NCI-H2171 (cell line): ENCODE data around the gene CHST11.

ENCODE experiments used
- DNase-seq: peaks from one replicate; lab custom pipeline; 2025; lab: John Stamatoyannopoulos, UW

Gene CHST11

GRCh38 chr12:104653730-104654664 is 197.2 kb downstream of the CHST11 start:
- no peak for DNase-seq

- DNase-seq, result no peak
Observed at GRCh38 chr12:104654665-104655609, 198.2 kb downstream of the CHST11 start.

GRCh38 chr12:104656383-104656782 is 199.6 kb downstream of the CHST11 start:
- no peak for DNase-seq

GRCh38 chr12:104656921-104657320 is 200.2 kb downstream of the CHST11 start:
- DNase-seq, result no peak

- no peak for DNase-seq
Observed at GRCh38 chr12:104657726-104658484, 201.2 kb downstream of the CHST11 start.

- DNase-seq, result no peak
Observed at GRCh38 chr12:104659058-104659457, 202.3 kb downstream of the CHST11 start.

GRCh38 chr12:104662203-104662602 is 205.5 kb downstream of the CHST11 start:
- DNase-seq, result no peak

GRCh38 chr12:104662908-104663307 is 206.2 kb downstream of the CHST11 start:
- peak; percentile 36 for DNase-seq

- DNase-seq, result no peak
Observed at GRCh38 chr12:104664351-104664750, 207.6 kb downstream of the CHST11 start.

GRCh38 chr12:104665296-104665695 is 208.5 kb downstream of the CHST11 start:
- DNase-seq, result no peak

GRCh38 chr12:104667139-104667538 is 210.4 kb downstream of the CHST11 start:
- no peak for DNase-seq

- no peak for DNase-seq
Observed at GRCh38 chr12:104668274-104668718, 211.5 kb downstream of the CHST11 start.

GRCh38 chr12:104669089-104669721 is 212.5 kb downstream of the CHST11 start:
- peak; percentile 70 for DNase-seq

GRCh38 chr12:104669851-104670337 is 213.1 kb downstream of the CHST11 start:
- no peak for DNase-seq

- DNase-seq, result no peak
Observed at GRCh38 chr12:104670439-104671408, 214.0 kb downstream of the CHST11 start.

GRCh38 chr12:104671409-104672095 is 214.8 kb downstream of the CHST11 start:
- DNase-seq, result no peak

GRCh38 chr12:104672096-104672445 is 215.3 kb downstream of the CHST11 start:
- no peak for DNase-seq

- DNase-seq, result no peak
Observed at GRCh38 chr12:104672501-104673265, 215.9 kb downstream of the CHST11 start.

GRCh38 chr12:104673294-104673693 is 216.5 kb downstream of the CHST11 start:
- DNase-seq, result no peak
